Uterus (tissue), 2 donors: ENCODE measurements around the gene EIF1AD.

Experiments used
- CTCF ChIP-seq, 4 experiments: fragments of 200-600 bp in 2 of 4; fragments of 450-650 bp in 2 of 4; sonication (generic) in 2 of 4; IDR thresholded peaks; one replicate each; pipeline ENCODE4 v1.5.1; 2016 to 2019; ENCODE audit warnings: antibody characterized with exemption in 4 of 4, mild to moderate bottlenecking in 2 of 4, moderate library complexity in 1 of 4
- POLR2A ChIP-seq, 2 donors: fragments of 450-650 bp; IDR thresholded peaks; one replicate each; pipeline ENCODE4 v1.6.1; 2016; ENCODE audit warnings: antibody characterized with exemption in 2 of 2, mild to moderate bottlenecking in 1 of 2, moderate library complexity in 1 of 2

- TF ChIP-seq POLR2A (IDR thresholded peaks at IDR 0.05), result no peak
- TF ChIP-seq CTCF (IDR thresholded peaks at IDR 0.05), result no peak
These were observed 34.5 kb downstream of the EIF1AD start for GRCh38 chr11:65967329-65967934.
